Erythroblast (primary cell): ENCODE results near the gene BBS9.

Source experiments
- DNase-seq, 2 experiments: peaks; one replicate each; lab custom pipeline; 2025; lab: John Stamatoyannopoulos, UW
- GATA1 ChIP-seq: IDR thresholded peaks from 2 replicates; pipeline ENCODE4 v1.6.1; 2011; ENCODE audit warnings: low read depth, mild to moderate bottlenecking, control low read depth, low read length, moderate library complexity
- POLR2A ChIP-seq: IDR thresholded peaks from 2 replicates; pipeline ENCODE4 v1.6.1; 2011; ENCODE audit warnings: mild to moderate bottlenecking, low read length

BBS9 gene

DNA sequence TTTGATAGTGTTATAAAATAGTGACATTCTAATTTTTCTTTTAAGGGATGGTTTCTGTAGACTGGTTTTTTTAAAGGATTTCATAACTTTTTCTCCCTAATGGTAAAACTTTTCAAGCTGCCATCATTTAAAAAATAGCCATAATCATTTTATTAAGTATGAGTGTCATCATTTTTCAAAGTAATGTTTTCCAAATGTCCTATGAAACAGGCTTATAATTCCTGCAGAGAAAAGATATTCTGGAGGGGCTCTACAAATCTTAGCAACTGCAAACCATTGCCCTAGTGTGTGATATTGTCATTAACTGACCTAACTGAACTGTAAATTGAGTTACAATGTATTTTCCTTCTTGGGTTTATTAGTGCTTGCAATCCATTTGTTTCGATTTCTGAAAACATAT, 226.0 kb downstream of the BBS9 start:
- no peak for TF ChIP-seq POLR2A
- TF ChIP-seq GATA1 = no peak
- DNase-seq = no peak

DNA sequence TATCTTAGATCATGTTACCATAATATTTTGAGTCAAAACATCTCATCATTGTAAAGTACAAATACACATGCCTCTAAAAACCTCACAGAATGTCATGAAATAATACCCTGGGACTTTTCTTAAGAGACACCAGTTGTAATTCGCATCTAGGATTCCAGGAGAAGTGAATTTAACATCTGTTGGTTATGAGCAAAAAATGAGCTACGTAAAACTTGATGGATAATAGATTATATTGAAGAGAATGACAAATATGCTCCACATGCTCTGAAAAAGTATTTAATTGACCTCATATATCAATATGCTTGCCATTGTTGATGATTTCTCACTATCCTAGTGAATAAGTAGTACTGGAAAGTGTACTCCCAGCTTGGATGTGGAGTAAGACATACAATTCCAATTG, 227.0 kb downstream of the BBS9 start:
- TF ChIP-seq GATA1 = no peak

DNA sequence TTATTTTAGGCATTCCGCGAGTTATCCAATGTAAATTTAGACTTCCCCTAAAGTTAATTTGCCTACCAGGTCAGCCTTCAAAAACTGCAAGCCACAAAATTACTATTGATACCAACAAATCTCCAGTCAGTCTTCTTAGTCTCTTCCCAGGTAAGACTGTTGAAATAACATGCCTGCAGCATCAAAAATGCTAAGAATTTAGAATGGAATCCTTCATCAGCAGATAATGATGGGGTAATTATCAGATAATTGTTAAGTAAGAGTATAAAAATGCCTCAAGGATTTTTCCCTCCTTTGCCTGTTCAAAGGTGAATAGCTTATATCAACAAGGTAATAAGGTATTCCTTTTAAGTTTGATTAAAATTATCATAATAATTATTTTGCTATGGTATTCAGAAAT, 228.5 kb downstream of the BBS9 start:
- DNase-seq = no peak
- TF ChIP-seq POLR2A (no peak), GATA1 (no peak)

More for the DNA sequence above, 227.0 kb downstream of the BBS9 start:
- DNase-seq = no peak

DNA sequence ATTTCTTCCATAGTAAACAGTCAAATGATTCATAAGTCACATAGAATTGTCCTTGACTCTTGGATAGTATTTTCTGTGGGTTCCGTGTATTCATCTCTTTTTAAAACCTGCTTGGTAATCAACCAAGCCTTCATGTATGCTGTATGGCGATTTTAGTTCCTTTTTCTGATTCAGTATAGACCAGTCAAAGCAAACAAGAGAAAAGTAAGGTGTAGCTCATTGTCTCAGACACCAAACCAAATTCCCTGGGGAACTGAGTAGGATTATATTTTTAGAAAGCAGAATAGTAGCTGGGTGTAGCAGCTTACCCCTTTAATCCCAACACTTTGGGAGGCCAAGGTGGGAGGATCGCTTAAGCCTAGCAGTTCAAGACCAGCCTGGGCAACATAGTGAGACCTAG, 240.5 kb downstream of the BBS9 start:
- DNase-seq = no peak
- TF ChIP-seq GATA1 (no peak), POLR2A (no peak)

DNA sequence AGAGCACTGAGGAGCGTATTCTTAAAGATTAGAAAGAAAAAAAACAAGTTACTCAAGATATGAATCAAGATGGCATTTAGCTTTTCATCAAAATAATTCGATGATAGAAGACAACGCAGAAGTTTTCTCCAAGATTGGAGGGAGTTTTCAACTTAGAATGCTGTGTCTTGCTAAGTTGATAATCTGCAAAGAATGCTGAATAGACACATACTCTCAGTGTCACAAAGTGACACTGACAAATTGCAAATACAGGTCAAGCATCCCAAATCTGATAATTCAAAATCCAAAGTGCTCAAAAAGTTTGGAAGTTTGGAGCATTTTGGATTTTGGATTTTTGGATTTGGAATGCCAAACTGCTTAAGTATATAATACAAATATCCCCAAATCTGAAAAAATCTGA, 243.8 kb downstream of the BBS9 start:
- no peak for DNase-seq
- no peak for TF ChIP-seq POLR2A
- TF ChIP-seq GATA1 = no peak

DNA sequence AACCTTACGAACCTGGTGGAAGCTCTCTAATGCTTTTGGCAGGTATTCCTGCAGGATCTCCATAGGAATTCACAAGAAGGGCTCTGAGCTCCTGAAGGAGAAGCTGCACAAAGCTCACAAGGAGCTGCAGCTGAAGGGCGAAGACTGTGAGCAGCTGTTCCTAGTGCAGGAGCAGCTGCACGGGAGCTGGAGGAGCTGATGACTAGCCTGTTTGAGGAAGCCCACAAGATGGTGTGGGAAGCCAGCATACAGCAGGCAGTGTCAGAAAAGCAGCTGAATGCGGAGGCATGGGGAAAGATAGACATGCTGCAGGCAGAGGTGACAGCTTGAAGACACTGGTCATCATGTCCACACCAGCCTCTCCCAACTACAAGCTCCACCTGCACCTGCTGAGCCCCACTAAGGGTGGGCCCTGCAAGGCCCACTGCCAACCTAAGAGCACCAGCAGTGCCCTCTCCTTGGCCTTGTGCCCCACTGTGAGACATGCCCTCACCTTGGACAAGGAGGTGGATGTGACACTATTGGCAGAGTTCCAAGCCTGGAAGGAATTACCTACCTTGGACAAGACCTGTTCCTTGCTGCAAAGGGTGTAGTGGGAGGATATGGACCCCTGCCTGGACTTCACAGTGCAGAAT, 250.6 kb downstream of the BBS9 start:
- DNase-seq = no peak
- TF ChIP-seq GATA1 (no peak), POLR2A (no peak)

DNA sequence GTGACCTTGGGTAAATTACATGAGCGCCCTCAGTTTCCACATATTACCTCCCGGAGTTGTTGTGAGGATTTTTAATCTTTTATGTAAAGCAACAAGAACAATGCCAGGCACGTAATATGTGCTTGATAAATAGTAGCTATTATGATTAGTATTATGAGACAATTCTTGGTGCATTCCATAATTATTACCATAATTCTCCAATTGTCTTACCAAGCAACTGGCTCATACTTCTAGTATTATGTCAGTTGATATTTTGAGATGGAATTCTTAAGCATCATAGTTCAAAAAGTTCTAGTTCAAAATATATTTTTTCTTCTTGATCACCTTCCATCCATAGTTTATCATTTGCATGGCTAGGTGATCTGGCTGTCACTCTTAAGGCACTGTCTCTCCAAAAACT, 259.0 kb downstream of the BBS9 start:
- TF ChIP-seq GATA1 (no peak), POLR2A (no peak)
- no peak for DNase-seq

DNA sequence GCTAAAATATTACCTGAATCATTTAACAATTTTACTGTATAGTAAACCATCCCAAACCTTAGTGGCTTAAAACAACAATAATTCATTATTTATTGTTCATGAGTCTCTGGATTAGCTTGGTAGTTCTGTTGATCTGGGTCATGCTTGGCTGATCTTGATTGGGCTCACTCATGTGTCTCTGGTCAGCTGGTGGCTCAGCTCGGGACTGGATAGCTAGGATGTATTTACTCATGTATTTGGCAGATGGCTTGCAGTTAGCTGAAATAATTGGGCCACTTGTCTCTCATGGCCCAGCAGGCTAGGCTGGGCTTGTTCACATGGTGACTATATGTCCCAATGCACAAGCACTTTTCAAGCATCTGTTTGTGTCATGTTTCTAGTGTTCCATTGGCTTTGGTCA, 262.8 kb downstream of the BBS9 start:
- no peak for DNase-seq
- TF ChIP-seq GATA1 = no peak

DNA sequence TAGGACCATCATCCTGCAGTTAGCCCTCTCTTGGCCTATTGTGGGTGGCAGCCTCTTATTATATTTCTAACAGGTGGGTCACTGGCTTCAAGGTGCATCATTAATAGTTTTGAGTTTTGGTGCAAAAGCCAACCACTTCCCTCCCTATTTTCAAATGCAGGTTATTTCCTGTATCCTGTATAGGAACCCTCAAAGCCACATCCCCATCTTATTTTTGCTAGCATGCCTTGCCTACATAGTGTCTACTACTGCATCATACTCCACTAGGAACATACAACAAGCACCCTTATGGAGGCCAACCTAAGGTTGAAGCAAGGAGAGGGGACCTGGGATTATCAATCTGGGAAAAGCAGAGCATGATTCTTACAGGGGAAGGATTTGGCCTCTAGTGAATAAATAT, 264.4 kb downstream of the BBS9 start:
- TF ChIP-seq POLR2A = no peak
- no peak for TF ChIP-seq GATA1
- DNase-seq = no peak

DNA sequence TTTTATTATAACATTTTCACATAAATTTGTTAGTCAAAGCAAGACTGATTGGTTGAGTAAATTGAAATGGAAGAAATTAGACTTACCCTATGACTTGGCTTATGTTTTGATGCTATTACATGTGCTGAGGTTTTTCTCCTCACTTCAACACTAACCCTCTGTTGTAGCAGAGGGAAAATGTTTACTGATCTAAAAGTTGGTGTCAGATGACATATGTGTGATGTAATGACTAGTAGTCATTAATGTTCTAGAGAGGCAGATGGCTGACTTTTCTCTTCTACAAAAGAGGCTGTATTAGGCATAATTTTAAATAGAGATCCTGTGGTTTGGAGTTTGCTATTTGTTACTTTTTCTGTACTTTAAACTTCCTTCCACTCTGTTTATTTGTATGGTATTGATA, 266.0 kb downstream of the BBS9 start:
- no peak for DNase-seq
- TF ChIP-seq GATA1 (no peak), POLR2A (no peak)

DNA sequence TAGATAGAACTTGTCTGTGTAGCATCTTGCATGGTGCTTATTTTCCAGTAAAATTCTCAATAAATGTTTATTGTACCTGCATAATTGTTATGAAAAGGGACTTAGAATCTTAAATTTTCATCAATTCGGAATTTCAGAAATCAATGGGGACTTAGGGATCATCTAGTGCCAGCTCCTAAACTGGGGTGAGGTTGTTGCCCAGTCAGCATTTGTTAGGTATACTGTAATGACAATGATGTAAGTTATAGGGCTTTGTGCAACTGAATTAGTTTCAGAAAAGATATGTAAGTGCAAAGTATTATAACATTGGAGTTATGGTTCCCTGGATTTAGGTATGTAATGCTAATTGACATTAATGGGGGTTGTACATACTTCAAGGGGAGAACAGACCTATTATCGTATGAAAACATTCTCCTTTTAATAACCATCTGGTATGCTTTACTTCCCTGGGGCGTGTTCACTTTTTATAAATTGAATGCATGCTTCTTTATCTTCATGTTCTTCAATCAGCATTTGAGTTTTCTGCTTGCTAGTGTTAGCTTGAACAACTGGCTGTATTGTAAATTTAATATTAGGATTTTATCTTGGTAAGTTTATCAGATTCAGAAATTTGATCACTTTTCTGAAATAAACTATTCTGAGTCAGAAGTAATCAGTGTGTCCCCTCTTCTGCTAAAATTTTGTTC, 270.3 kb downstream of the BBS9 start:
- DNase-seq = no peak
- TF ChIP-seq POLR2A (no peak), GATA1 (no peak)

DNA sequence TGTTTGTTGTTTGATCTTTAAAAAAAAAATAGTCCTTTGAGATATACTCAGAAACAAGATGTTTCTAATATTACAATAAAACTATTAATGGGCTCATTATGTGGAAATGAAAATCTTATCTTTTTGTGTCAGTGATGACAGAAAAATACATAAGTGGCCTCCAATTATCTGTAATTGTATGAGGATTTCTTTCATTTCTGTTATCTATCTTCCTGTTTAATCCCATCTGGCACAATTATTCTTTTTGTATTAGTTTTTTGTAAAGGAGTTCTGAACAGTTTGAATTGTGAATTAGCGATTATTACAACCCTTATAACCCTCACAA, 270.8 kb downstream of the BBS9 start:
- TF ChIP-seq POLR2A = no peak
- no peak for DNase-seq

DNA sequence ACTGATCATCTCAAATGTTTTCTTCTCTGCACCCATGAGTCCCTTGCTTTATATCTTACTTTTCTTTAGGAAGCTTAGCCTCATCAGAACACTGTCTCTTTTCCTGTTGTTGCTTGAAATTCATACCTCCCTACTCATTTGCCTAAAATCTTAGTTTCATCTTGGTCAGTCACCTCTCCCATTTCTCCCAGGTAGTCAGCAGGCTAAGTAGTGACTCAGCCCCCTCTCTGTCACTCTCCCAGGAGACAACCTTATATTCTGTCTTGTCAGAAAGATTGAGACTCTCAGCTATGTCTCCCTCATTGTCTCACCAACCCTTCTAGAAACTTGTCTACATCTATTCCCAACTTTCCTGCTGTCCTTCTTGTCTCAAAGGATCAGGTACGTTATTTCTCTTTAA, 280.9 kb downstream of the BBS9 start:
- no peak for DNase-seq
- TF ChIP-seq GATA1 (no peak), POLR2A (no peak)

DNA sequence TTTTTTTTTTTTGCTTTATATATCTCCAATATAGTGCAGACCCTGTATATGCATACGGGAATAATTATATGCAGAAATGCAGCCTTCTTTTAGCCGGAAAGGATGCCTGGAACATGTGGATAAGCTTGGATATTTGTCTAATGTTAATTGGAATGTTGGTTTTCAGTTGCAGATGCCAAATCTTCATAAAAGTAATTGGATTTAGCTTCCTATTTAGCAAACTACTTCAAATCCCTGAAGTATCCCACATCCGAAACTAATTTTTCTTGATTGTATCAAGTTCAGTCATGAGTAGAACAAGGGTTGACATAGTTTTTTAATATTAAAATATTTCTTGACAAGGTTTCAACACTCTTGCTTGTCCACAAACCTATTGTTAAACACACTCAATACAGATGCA, 281.7 kb downstream of the BBS9 start:
- no peak for DNase-seq
- TF ChIP-seq POLR2A = no peak
- no peak for TF ChIP-seq GATA1

DNA sequence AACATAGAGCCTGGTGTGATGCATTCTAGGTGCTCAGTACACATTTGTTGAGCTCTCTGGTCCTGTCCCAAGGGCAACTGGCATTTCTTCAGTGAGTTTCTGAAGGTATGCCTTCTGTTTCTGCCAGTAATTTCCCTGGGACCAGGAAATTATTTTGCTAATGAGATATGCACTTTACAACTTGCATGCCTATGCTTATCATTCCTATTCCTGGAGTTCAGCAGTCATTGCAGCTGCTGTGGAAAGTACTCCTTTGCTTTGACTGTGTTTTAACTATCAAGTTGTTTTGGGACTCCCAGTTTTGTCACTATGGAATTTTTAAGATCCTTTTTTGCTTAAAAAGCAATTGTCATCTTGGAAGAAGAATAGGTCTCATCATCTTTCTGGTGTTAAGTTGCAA, 283.0 kb downstream of the BBS9 start:
- DNase-seq = no peak
- TF ChIP-seq POLR2A (no peak), GATA1 (no peak)
